ENCODE data around the gene CTSO. TPM values are rescaled to one million over a fixed set of nuclear protein-coding genes. Genes with fewer than 3 reads are reported as not detected.

Gene CTSO
- total and polyA plus RNA-seq, 9 donors, result 21.6 to 34.7 (median 24.2) TPM

DNA sequence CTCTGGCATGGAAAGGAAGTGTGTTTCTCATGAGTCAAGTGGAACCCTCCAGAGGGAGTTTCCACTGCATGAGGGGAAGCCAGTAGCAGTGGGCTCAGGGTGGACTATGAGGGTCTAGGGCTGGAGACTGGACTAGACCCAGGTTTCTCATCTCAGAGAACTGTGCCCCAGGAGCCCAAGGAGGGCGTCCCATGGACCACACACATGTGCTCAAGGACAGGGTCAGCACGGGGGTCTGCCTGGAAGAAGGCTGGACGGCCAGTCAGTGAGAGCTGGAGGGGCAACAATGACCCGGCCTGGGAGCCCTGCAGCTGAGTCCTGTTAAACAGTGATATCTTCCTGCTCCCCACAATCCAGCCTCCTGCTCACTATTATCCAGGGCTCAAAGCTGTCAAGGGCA lies 5.8 kb upstream of the CTSO start:
- Histone ChIP-seq H3K4me3 (ENCODE audit: low read length) (no peak overlapping the region), H3K27ac (ENCODE audit: low read length) (peak overlapping the region; percentile 86), H3K36me3 (ENCODE audit: control insufficient read depth, insufficient read depth, low read length) (no peaks in the 10 kb centered on the region), H3K27me3 (ENCODE audit: control insufficient read depth, insufficient read depth, low read length) (peaks cover 2% of the 10 kb centered on the region), H3K9me3 (replicated peaks; ENCODE audit: control insufficient read depth, low read depth, low read length) (no peaks in the 10 kb centered on the region), H3K4me1 (ENCODE audit: control insufficient read depth, insufficient read depth, low read length) (peaks cover 8% of the 10 kb centered on the region)
- WGBS (ENCODE audit: insufficient coverage), result 92% methylated on average over 3 of the region's 4 CpGs
- DNase-seq, result no peak

DNA sequence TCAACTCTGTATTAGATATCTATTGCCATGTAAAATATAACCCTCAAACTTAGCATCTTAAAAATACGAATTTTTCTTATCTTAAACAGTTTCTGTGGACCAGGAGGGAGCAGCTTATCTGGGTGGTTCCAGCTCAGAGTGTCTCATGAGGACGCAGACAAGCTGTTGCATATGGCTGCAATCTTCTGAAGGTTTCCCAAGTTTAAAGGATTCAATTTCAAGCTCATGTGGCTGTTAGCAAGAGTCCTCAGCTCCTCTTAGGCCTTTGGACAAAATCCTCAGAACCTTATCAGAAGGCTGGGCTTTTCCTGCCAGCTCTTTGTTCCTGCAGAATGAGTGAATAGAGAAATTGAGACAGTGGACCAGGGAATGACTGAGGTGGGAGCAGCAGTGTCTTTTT lies 2.8 kb upstream of the CTSO start:
- H3K27me3 ChIP-seq (ENCODE audit: control insufficient read depth, insufficient read depth, low read length), result peaks cover 2% of the 10 kb centered on the region
- no peaks in the 10 kb centered on the region for H3K9me3 ChIP-seq (replicated peaks; ENCODE audit: control insufficient read depth, low read depth, low read length)
- H3K36me3 ChIP-seq (ENCODE audit: control insufficient read depth, insufficient read depth, low read length), result no peaks in the 10 kb centered on the region
- peaks cover 9% of the 10 kb centered on the region for H3K4me1 ChIP-seq (ENCODE audit: control insufficient read depth, insufficient read depth, low read length)
- DNase-seq, result no peak
- 82% methylated on average over 1 of the region's 2 CpGs for WGBS (ENCODE audit: insufficient coverage)
- no peak overlapping the region for H3K27ac ChIP-seq (ENCODE audit: low read length)
- H3K4me3 ChIP-seq (ENCODE audit: low read length), result no peak overlapping the region

DNA sequence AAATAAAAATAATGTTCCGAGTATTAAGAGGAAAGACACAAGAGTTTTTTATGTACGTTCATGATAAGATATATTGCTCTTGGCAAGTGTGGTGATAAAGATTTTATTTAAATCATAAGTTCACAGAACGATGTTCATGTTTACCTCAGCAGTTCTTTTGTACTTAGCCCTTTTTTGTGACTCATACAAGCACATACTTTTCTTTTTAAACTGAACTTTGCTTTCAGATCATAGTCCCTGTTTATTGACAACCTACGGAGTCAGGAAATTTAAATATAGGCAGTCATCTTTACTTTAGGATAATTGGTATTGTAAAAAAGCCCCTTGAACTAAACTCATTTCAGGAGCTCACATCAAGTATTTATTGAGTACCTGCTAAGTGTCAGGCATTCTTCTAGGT lies 1.3 kb upstream of the CTSO start:
- no peaks in the 10 kb centered on the region for H3K36me3 ChIP-seq (ENCODE audit: control insufficient read depth, insufficient read depth, low read length)
- H3K4me3 ChIP-seq (ENCODE audit: low read length), result no peak overlapping the region
- WGBS (ENCODE audit: insufficient coverage), result no CpG with 5 or more reads among the region's 4 CpGs
- H3K27me3 ChIP-seq (ENCODE audit: control insufficient read depth, insufficient read depth, low read length), result peaks cover 2% of the 10 kb centered on the region
- no peaks in the 10 kb centered on the region for H3K9me3 ChIP-seq (replicated peaks; ENCODE audit: control insufficient read depth, low read depth, low read length)
- no peak overlapping the region for H3K27ac ChIP-seq (ENCODE audit: low read length)
- no peak for DNase-seq
- peaks cover 9% of the 10 kb centered on the region for H3K4me1 ChIP-seq (ENCODE audit: control insufficient read depth, insufficient read depth, low read length)

DNA sequence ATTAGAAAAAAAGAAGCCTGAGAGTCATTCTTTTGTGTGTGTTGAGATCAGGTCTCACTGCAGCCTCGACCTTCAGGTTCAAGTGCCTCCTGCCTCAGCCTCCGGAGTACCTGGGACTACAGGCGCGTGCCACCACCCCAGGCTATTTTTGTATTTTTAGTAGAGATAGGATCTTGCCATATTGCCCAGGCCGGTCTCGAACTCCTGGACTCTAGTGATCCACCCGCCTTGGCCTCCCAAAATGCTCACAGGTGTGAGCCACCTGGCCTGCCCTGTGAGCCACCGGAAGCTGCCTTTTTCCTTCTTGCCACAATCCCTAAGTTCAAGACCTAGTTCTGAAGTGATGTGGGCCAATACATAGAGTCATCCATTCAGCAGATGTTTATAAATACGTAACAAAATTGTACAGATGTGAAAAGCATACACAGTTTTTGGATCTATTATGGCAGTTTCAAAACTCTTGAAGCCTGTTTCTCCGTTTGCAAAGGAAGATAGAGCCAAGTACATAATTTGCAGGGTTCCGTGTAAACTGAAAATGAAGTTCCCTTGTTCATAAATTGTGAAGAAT lies 536 bp upstream of the CTSO start:
- peak overlapping the region; percentile 97 for H3K27ac ChIP-seq (ENCODE audit: low read length)
- H3K4me1 ChIP-seq (ENCODE audit: control insufficient read depth, insufficient read depth, low read length), result peaks cover 4% of the 10 kb centered on the region
- H3K9me3 ChIP-seq (replicated peaks; ENCODE audit: control insufficient read depth, low read depth, low read length), result no peaks in the 10 kb centered on the region
- no peaks in the 10 kb centered on the region for H3K27me3 ChIP-seq (ENCODE audit: control insufficient read depth, insufficient read depth, low read length)
- 81% methylated on average over 4 of the region's 11 CpGs for WGBS (ENCODE audit: insufficient coverage)
- DNase-seq, result peak; percentile 73
- H3K4me3 ChIP-seq (ENCODE audit: low read length), result peak overlapping the region; percentile 66
- H3K36me3 ChIP-seq (ENCODE audit: control insufficient read depth, insufficient read depth, low read length), result no peaks in the 10 kb centered on the region

DNA sequence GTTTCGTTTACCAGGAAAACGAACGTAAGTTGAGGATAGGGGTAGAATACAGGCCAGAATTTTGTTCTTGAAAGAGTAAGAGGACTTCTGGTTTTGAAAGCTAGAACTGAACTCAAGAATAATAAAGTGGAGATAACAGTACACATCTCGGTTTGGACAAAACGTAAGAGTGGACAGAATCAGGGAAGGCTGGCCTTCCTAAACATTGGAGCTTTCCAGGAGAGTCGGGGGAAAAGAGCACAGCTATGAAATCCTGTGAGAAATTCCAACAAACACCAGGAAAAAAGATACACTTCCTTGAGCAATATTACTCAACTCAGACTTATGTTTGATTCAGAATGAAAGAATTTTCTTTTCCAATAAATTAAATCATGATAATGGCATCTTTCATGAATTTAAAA lies 1.2 kb downstream of the CTSO start:
- whole genome bisulfite sequencing (ENCODE audit: insufficient coverage), result 36% methylated on average over 4 of the region's 6 CpGs
- H3K27me3 ChIP-seq (ENCODE audit: control insufficient read depth, insufficient read depth, low read length), result no peaks in the 10 kb centered on the region
- H3K27ac ChIP-seq (ENCODE audit: low read length), result peak overlapping the region; percentile 97
- no peaks in the 10 kb centered on the region for H3K9me3 ChIP-seq (replicated peaks; ENCODE audit: control insufficient read depth, low read depth, low read length)
- peak; percentile 54 for DNase-seq
- peak overlapping the region; percentile 4 for H3K4me3 ChIP-seq (ENCODE audit: low read length)
- no peaks in the 10 kb centered on the region for H3K36me3 ChIP-seq (ENCODE audit: control insufficient read depth, insufficient read depth, low read length)
- peaks cover 4% of the 10 kb centered on the region for H3K4me1 ChIP-seq (ENCODE audit: control insufficient read depth, insufficient read depth, low read length)

DNA sequence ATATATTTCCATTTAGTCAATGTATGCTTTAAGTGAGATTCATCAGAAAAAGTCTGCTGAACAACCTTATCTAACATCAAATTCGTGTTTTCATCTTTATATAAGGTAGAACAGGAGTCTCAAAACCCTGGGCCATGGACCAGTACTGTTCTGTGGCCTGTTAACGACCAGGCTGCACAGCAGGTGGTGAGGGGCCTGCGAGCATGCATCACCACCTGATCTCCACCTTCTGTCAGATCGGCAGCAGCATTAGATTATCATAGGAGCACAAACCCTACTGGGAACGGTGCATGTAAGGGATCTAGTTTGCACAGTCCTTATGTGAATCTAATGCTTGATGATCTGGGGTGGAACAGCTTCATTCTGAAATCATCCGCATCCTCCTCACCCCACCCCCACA lies 3.2 kb downstream of the CTSO start:
- Histone ChIP-seq H3K36me3 (ENCODE audit: control insufficient read depth, insufficient read depth, low read length) (no peaks in the 10 kb centered on the region), H3K9me3 (replicated peaks; ENCODE audit: control insufficient read depth, low read depth, low read length) (no peaks in the 10 kb centered on the region), H3K4me3 (ENCODE audit: low read length) (no peak overlapping the region), H3K27ac (ENCODE audit: low read length) (no peak overlapping the region), H3K27me3 (ENCODE audit: control insufficient read depth, insufficient read depth, low read length) (no peaks in the 10 kb centered on the region), H3K4me1 (ENCODE audit: control insufficient read depth, insufficient read depth, low read length) (peaks cover 4% of the 10 kb centered on the region)
- WGBS (ENCODE audit: insufficient coverage), result 53% methylated on average over 3 of the region's 6 CpGs
- DNase-seq, result no peak

DNA sequence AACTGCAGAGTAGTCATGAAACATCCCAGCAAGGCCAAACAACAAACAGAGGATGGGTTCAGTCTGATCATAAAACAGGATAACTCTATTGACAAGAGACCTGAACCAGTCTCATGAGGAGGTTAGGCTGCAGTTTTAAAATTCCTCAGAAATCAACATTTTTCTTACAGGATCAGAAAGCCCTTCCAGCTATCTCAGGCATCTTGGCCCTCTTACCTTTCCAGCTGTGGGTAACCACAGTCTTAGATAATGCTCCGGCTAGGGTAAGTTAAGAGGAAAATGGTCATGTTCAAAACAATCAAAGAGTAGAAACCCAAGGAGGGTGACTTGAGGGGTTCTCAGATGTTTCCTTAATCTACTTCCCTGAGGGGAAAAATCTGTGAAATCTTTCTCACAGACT lies 5.1 kb downstream of the CTSO start:
- Histone ChIP-seq H3K36me3 (ENCODE audit: control insufficient read depth, insufficient read depth, low read length) (no peaks in the 10 kb centered on the region), H3K27me3 (ENCODE audit: control insufficient read depth, insufficient read depth, low read length) (no peaks in the 10 kb centered on the region), H3K27ac (ENCODE audit: low read length) (no peak overlapping the region), H3K4me1 (ENCODE audit: control insufficient read depth, insufficient read depth, low read length) (no peaks in the 10 kb centered on the region), H3K4me3 (ENCODE audit: low read length) (no peak overlapping the region), H3K9me3 (replicated peaks; ENCODE audit: control insufficient read depth, low read depth, low read length) (no peaks in the 10 kb centered on the region)
- DNase-seq, result no peak
- WGBS (ENCODE audit: insufficient coverage), result no CpG with 5 or more reads among the region's 1 CpG

DNA sequence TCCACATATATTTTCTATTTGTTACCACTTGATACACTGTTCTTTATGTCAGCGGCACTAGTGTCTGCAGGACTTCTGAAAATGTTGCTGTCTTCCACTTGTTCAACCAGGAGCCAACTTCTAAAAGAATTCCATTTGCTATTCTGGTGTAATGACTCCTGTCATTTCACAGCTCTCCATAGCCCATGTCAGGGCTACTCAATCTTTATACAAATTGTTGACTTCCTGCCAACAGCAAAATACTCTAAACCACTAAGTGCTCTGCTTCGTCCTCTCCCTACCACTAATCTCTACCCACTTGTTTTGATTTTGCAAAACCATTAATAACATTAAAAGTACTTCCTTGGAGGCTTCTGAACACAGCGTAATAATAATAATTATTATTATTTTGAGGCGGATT lies 7.2 kb downstream of the CTSO start:
- H3K36me3 ChIP-seq (ENCODE audit: control insufficient read depth, insufficient read depth, low read length), result peaks cover 2% of the 10 kb centered on the region
- no peaks in the 10 kb centered on the region for H3K9me3 ChIP-seq (replicated peaks; ENCODE audit: control insufficient read depth, low read depth, low read length)
- no peak overlapping the region for H3K27ac ChIP-seq (ENCODE audit: low read length)
- WGBS (ENCODE audit: insufficient coverage), result 90% methylated on average over 1 of the region's 4 CpGs
- H3K4me1 ChIP-seq (ENCODE audit: control insufficient read depth, insufficient read depth, low read length), result no peaks in the 10 kb centered on the region
- DNase-seq, result no peak
- no peak overlapping the region for H3K4me3 ChIP-seq (ENCODE audit: low read length)
- no peaks in the 10 kb centered on the region for H3K27me3 ChIP-seq (ENCODE audit: control insufficient read depth, insufficient read depth, low read length)

DNA sequence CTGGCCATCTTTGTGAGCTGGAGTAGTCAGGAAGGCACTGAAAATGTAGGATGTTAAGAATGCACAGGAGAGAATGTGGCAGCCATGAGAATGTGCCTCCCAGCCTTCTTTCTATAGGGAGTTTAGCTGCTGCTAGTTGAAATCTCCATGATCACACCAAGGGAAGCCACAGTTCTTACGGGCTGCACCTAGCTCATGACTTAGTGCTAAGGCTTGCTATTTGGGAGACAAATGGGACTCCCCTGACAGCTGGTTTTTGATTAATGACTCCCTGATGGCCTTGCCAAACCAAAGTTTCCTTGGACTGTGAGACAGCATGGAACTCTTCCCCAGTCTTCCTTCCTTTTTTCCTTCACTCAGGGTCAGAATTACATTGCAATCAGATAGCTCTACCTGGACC lies 9.2 kb downstream of the CTSO start:
- H3K4me3 ChIP-seq (ENCODE audit: low read length), result no peak overlapping the region

DNA sequence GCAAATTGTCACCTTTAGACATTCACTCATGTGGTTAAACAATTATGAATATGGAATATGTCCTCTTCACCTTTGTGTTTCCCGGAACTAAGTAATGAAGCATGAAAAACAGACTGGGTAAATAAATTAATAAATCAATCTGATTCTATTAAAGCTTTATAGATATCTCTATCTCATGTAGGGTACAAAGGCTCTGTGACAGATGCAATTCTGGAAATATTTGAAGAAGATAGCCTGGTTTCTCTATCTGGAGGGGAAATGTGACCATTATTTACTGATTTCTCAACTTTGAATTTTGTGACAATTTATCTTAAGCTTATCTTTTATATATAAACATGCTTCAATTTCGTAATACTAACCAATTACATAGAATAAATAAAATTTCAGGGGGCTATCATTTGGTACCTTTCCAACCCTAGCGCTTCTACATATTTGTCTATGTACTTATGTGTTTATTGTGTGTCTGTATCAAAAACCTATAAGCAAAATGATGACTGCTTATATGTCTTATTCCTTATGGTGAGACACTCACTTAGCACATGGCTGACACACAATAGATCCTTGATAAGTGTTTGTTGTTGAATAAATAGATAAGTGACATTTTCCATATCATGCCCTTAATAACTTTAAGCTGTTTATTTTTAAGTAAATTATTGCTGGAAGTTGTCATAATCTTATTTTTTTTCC lies 9.9 kb downstream of the CTSO start:
- no peaks in the 10 kb centered on the region for H3K9me3 ChIP-seq (replicated peaks; ENCODE audit: control insufficient read depth, low read depth, low read length)
- H3K27ac ChIP-seq (ENCODE audit: low read length), result no peak overlapping the region
- H3K27me3 ChIP-seq (ENCODE audit: control insufficient read depth, insufficient read depth, low read length), result no peaks in the 10 kb centered on the region
- no peak for DNase-seq
- no peak overlapping the region for H3K4me3 ChIP-seq (ENCODE audit: low read length)
- H3K36me3 ChIP-seq (ENCODE audit: control insufficient read depth, insufficient read depth, low read length), result peaks cover 8% of the 10 kb centered on the region
- no peaks in the 10 kb centered on the region for H3K4me1 ChIP-seq (ENCODE audit: control insufficient read depth, insufficient read depth, low read length)
- WGBS (ENCODE audit: insufficient coverage), result no CpG with 5 or more reads among the region's 3 CpGs

More for the DNA sequence above, 9.2 kb downstream of the CTSO start:
- Histone ChIP-seq H3K27me3 (ENCODE audit: control insufficient read depth, insufficient read depth, low read length) (no peaks in the 10 kb centered on the region), H3K9me3 (replicated peaks; ENCODE audit: control insufficient read depth, low read depth, low read length) (no peaks in the 10 kb centered on the region), H3K36me3 (ENCODE audit: control insufficient read depth, insufficient read depth, low read length) (peaks cover 6% of the 10 kb centered on the region), H3K4me1 (ENCODE audit: control insufficient read depth, insufficient read depth, low read length) (no peaks in the 10 kb centered on the region), H3K27ac (ENCODE audit: low read length) (no peak overlapping the region)
- DNase-seq, result no peak
- 89% methylated on average over 1 of the region's 1 CpG for WGBS (ENCODE audit: insufficient coverage)

Measured in muscle of leg (tissue), 11 donors.